Measurements from ENCODE around the gene UNK.

- no peak for TF ChIP-seq EZH2phosphoT487 (IDR thresholded peaks at IDR 0.05; ENCODE audit: borderline replicate concordance, low read length)
- TF ChIP-seq, protein P1, sequence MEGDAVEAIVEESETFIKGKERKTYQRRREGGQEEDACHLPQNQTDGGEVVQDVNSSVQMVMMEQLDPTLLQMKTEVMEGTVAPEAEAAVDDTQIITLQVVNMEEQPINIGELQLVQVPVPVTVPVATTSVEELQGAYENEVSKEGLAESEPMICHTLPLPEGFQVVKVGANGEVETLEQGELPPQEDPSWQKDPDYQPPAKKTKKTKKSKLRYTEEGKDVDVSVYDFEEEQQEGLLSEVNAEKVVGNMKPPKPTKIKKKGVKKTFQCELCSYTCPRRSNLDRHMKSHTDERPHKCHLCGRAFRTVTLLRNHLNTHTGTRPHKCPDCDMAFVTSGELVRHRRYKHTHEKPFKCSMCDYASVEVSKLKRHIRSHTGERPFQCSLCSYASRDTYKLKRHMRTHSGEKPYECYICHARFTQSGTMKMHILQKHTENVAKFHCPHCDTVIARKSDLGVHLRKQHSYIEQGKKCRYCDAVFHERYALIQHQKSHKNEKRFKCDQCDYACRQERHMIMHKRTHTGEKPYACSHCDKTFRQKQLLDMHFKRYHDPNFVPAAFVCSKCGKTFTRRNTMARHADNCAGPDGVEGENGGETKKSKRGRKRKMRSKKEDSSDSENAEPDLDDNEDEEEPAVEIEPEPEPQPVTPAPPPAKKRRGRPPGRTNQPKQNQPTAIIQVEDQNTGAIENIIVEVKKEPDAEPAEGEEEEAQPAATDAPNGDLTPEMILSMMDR (IDR thresholded peaks at IDR 0.05; ENCODE audit: low read depth, low read length, poor library complexity, severe bottlenecking), result no peak
Measured at GRCh38 chr17:75861927-75862317, 77.3 kb downstream of the UNK start.

All from DOHH2 (cell line).